NCI-H748 treated with DMSO at 0.1 percent for 48 hours (cell line): ENCODE data around the gene CTSF.
"Not testable (repeated sequence)": the region's sequence is repeated elsewhere in the genome, so short reads cannot be mapped to it uniquely, and the experiment has no call there.

ENCODE experiments used
- DNase-seq: peaks from one replicate; lab custom pipeline; 2025; lab: John Stamatoyannopoulos, UW

Gene CTSF

GRCh38 chr11:66568124-66568916 is at the start of gene CTSF:
TSS of gene CTSF (minus strand) at chr11:66568606. CDS start at chr11:66568486, 120 bp downstream.
- peak; percentile 50 for DNase-seq

GRCh38 chr11:66617155-66617834 is 48.9 kb upstream of the CTSF start:
- no peak for DNase-seq

- DNase-seq, result peak; percentile 94
These were observed 48.2 kb upstream of the CTSF start, which contains the start of gene RBM14 for GRCh38 chr11:66616379-66617154. TSS of gene RBM14 (plus strand) at chr11:66616630. CDS start at chr11:66616721, 91 bp downstream.

GRCh38 chr11:66614073-66614472 is 45.7 kb upstream of the CTSF start:
- no peak for DNase-seq

- DNase-seq, result no peak
These were observed 44.1 kb upstream of the CTSF start for GRCh38 chr11:66612458-66612857.

GRCh38 chr11:66609721-66610617 is 41.6 kb upstream of the CTSF start:
- DNase-seq, result no peak

- DNase-seq, result no peak
These were observed 38.9 kb upstream of the CTSF start for GRCh38 chr11:66607126-66607834.

- not testable (repeated sequence) for DNase-seq
These were observed 38.2 kb upstream of the CTSF start for GRCh38 chr11:66606608-66607007.

- no peak for DNase-seq
These were observed 35.7 kb upstream of the CTSF start for GRCh38 chr11:66604155-66604554.

GRCh38 chr11:66603072-66603471 is 34.7 kb upstream of the CTSF start:
- DNase-seq, result no peak

- DNase-seq, result no peak
These were observed 32.3 kb upstream of the CTSF start for GRCh38 chr11:66600631-66601233.

- no peak for DNase-seq
These were observed 31.8 kb upstream of the CTSF start for GRCh38 chr11:66600219-66600618.

- no peak for DNase-seq
These were observed 30.6 kb upstream of the CTSF start for GRCh38 chr11:66598993-66599392.

GRCh38 chr11:66595245-66595904 is 27.0 kb upstream of the CTSF start:
- no peak for DNase-seq

- DNase-seq, result no peak
These were observed 25.2 kb upstream of the CTSF start for GRCh38 chr11:66593650-66594049.

GRCh38 chr11:66593303-66593635 is 24.9 kb upstream of the CTSF start:
- DNase-seq, result no peak

GRCh38 chr11:66592457-66593302 is 24.3 kb upstream of the CTSF start, which contains the start of the genes CCDC87 and CCS:
TSS of gene CCDC87 (minus strand) at chr11:66593063. CDS start at chr11:66593015, 48 bp downstream.
TSS of gene CCS (plus strand) at chr11:66593185. CDS start at chr11:66593262, 77 bp downstream.
- peak; percentile 92 for DNase-seq

- DNase-seq, result no peak
These were observed 22.8 kb upstream of the CTSF start for GRCh38 chr11:66591175-66591574.
